Endothelial cell of umbilical vein (primary cell): ENCODE data around the gene ZAR1. TPM values are rescaled to one million over a fixed set of nuclear protein-coding genes. Genes with fewer than 3 reads are reported as not detected.

Source experiments
- BruUV-seq: library from RNA; stranded (reverse); fragments of 400-500 nt; replicated peaks from 2 replicates; lab custom pipeline; 2021; lab: Mats Ljungman, UMichigan
- CTCF ChIA-PET: fragments of 300-600, 350-600 bp; sonication (Branson Sonifier 250); formaldehyde crosslinking; loops from one replicate; lab custom pipeline; 2021; ENCODE audit warnings: antibody characterized with exemption, inconsistent platforms; lab: Charles Lee
- POLR2A ChIA-PET: fragments of 300-600, 350-600 bp; sonication (Branson Sonifier 250); formaldehyde crosslinking; loops from one replicate; lab custom pipeline; 2021; ENCODE audit warnings: antibody characterized with exemption, inconsistent platforms; lab: Charles Lee
- DNase-seq: peaks from one replicate; pipeline ENCODE4 v3.0.0-alpha.2; 2011; ENCODE audit warnings: low read depth, low spot score
- FAIRE-seq: peaks from 2 replicates; lab custom pipeline; 2011; peaks lifted over from hg19 to GRCh38; lab: Jason Lieb, UNC
- H2AFZ ChIP-seq: 2 replicates; pipeline ENCODE4 v1.6.0; 2012; ENCODE audit warnings: low read depth, low read length, control low read depth, inconsistent platforms
- H3K27ac ChIP-seq: 2 replicates; pipeline ENCODE4 v1.5.1; 2011; ENCODE audit warnings: low read depth, mild to moderate bottlenecking, control low read depth, low read length, moderate library complexity; ENCODE audit not compliant: insufficient read depth
- H3K27me3 ChIP-seq, 2 experiments: 2 replicates each; pipeline versions ENCODE4 v1.6.0 to v1.6.1; 2011; ENCODE audit warnings: low read length in 2 of 2, mixed read lengths in 1 of 2; ENCODE audit not compliant: control insufficient read depth in 2 of 2, insufficient read depth in 2 of 2
- H3K36me3 ChIP-seq, 2 experiments: 2 replicates in 1 of 2; 3 replicates in 1 of 2; pipeline ENCODE4 v1.5.1; 2011; ENCODE audit warnings: low read length in 2 of 2, mild to moderate bottlenecking in 1 of 2, moderate library complexity in 1 of 2; ENCODE audit not compliant: control insufficient read depth in 2 of 2, insufficient read depth in 2 of 2; ENCODE audit errors: extremely low read depth in 1 of 2
- H3K4me1 ChIP-seq: 3 replicates; pipeline ENCODE4 v1.5.1; 2011; ENCODE audit warnings: mild to moderate bottlenecking, low read length; ENCODE audit not compliant: control insufficient read depth, insufficient read depth; ENCODE audit errors: extremely low read depth
- H3K4me2 ChIP-seq: 2 replicates; pipeline ENCODE4 v1.6.1; 2011; ENCODE audit warnings: low read length, control low read depth, mixed read lengths; ENCODE audit not compliant: insufficient read depth
- H3K4me3 ChIP-seq, 3 experiments: fragments of 200-600 bp in 1 of 3; sonication (generic), shearing (Covaris generic) in 1 of 3; replicated peaks in 1 of 3; 2 replicates each; pipeline ENCODE4 v1.5.1; 2011 to 2016; ENCODE audit warnings: control low read depth in 3 of 3, low read length in 3 of 3, mild to moderate bottlenecking in 2 of 3, inconsistent platforms in 1 of 3, low read depth in 1 of 3, moderate library complexity in 1 of 3; ENCODE audit not compliant: insufficient read depth in 1 of 3
- H3K79me2 ChIP-seq: 2 replicates; pipeline ENCODE4 v1.6.0; 2012; ENCODE audit warnings: low read length, inconsistent platforms; ENCODE audit not compliant: control insufficient read depth, insufficient read depth
- H3K9ac ChIP-seq: replicated peaks from 2 replicates; pipeline ENCODE3; 2011; ENCODE audit warnings: low read length, control low read depth; ENCODE audit not compliant: insufficient read depth; ENCODE audit errors: extremely low read depth
- H3K9me1 ChIP-seq: replicated peaks from 3 replicates; pipeline ENCODE4 v1.6.0; 2011; ENCODE audit warnings: mild to moderate bottlenecking, low read length; ENCODE audit not compliant: control insufficient read depth, insufficient read depth; ENCODE audit errors: extremely low read depth
- H3K9me3 ChIP-seq: replicated peaks from 2 replicates; pipeline ENCODE4 v1.5.1; 2012; ENCODE audit warnings: low read length, inconsistent platforms; ENCODE audit not compliant: control insufficient read depth, insufficient read depth
- H4K20me1 ChIP-seq: replicated peaks from 2 replicates; pipeline ENCODE3; 2011; ENCODE audit warnings: mild to moderate bottlenecking, low read length; ENCODE audit not compliant: control insufficient read depth, insufficient read depth; ENCODE audit errors: extremely low read depth
- CTCF ChIP-seq, 2 donors: IDR thresholded peaks; 1 replicate in 1 of 2; 2 replicates in 1 of 2; pipeline ENCODE4 v1.5.1; 2011; ENCODE audit warnings: low read length in 2 of 2, mild to moderate bottlenecking in 2 of 2, moderate library complexity in 2 of 2, control low read depth in 1 of 2, inconsistent platforms in 1 of 2, low read depth in 1 of 2; ENCODE audit not compliant: insufficient read depth in 1 of 2; ENCODE audit errors: extremely low read depth in 1 of 2
- EZH2 ChIP-seq: IDR thresholded peaks from 2 replicates; pipeline ENCODE4 v1.6.1; 2012; ENCODE audit warnings: borderline replicate concordance, low read depth, mild to moderate bottlenecking, moderate library complexity, low read length, inconsistent platforms; ENCODE audit not compliant: severe bottlenecking
- FOS ChIP-seq: IDR thresholded peaks from 2 replicates; pipeline ENCODE4 v1.6.1; 2011; ENCODE audit warnings: mild to moderate bottlenecking, low read length, moderate library complexity, borderline replicate concordance; ENCODE audit not compliant: insufficient read depth
- GATA2 ChIP-seq: IDR thresholded peaks from 2 replicates; pipeline ENCODE4 v1.7.0; 2011; ENCODE audit warnings: low read depth, mild to moderate bottlenecking, moderate library complexity, mixed read lengths, low read length; ENCODE audit not compliant: insufficient read length, insufficient read depth
- JUN ChIP-seq: IDR thresholded peaks from 2 replicates; pipeline ENCODE4 v1.6.1; 2011; ENCODE audit warnings: borderline replicate concordance, low read depth; ENCODE audit not compliant: insufficient read length, insufficient read depth
- MYC ChIP-seq: IDR thresholded peaks from one replicate; pipeline ENCODE4 v1.6.1; 2011; ENCODE audit warnings: mild to moderate bottlenecking, low read depth, low read length
- POLR2A ChIP-seq: IDR thresholded peaks from 2 replicates; pipeline ENCODE4 v1.6.1; 2012; ENCODE audit warnings: low read depth, mild to moderate bottlenecking, control low read depth, low read length
- POLR2AphosphoS5 ChIP-seq: IDR thresholded peaks from 2 replicates; pipeline ENCODE4 v1.6.1; 2012; ENCODE audit warnings: low read depth, mild to moderate bottlenecking, control low read depth, low read length, moderate library complexity; ENCODE audit not compliant: insufficient read depth
- dilution Hi-C: fragments of 300-500 bp; cut with MboI; formaldehyde crosslinking; loops from one replicate; pipeline ENCODE4 v1.15.0; 2019; ENCODE audit warnings: low sequenced_read_pairs; ENCODE audit not compliant: extremely low pct_ligation_motif_present
- intact Hi-C: fragments of 100-400 bp; cut with micrococcal nuclease; formaldehyde crosslinking; loops from one replicate; pipeline ENCODE4 v1.10.0; 2022
- polyA plus RNA-seq, 4 experiments: library from polyadenylated mRNA; depleted of rRNA in 3 of 4; stranded (reverse) in 3 of 4; unstranded in 1 of 4; fragments of >200 nt; gene quantifications; 2 replicates each; pipeline versions ENCODE4 v1.2.1 to v1.2.3, GENCODE V29; 2011 to 2012; ENCODE audit warnings: missing spikeins in 1 of 4
- total RNA-seq: library from RNA; stranded (reverse); gene quantifications from 2 replicates; pipeline ENCODE4 v1.2.3, GENCODE V29; 2021
- TF ChIP-seq, protein P1 (sequence below): IDR thresholded peaks from 2 replicates; pipeline ENCODE4 v1.6.1; 2011; ENCODE audit not compliant: insufficient read depth, insufficient read length

ZAR1 gene
- total and polyA plus RNA-seq, 2 donors (not counting 3 experiments of a cell fraction or from before 2014, with no cell fraction given) = not detected

DNA sequence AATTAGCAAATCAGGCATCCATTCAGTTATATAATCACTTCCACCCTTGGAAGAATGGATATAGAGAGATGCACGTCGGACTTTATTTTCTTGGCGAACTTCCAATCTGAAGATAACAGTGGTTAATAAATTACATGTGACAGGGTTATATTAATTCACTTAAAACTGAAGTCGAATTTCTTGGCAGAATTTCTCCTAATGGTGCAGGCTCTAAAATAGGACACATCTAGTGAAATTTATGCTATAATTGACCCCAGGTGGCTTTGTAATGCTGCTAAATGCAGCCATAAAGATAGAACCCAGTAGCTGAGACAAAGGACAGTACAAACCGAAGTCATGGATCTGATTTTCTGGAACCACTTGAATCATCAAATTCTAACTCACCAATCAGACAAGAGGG, 27.7 kb upstream of the ZAR1 start:
- Histone ChIP-seq H3K27me3 (peaks cover 9 to 16% of the 10 kb centered on the region in 2 experiments), H3K4me1 (no peaks in the 10 kb centered on the region), H3K9me3 (no peaks in the 10 kb centered on the region), H3K36me3 (no peaks in the 10 kb centered on the region), H3K27ac (no peak overlapping the region), H3K9ac (no peak overlapping the region), H3K4me3 (no peak overlapping the region), H4K20me1 (no peaks in the 10 kb centered on the region), H3K9me1 (no peaks in the 10 kb centered on the region), H3K79me2 (no peaks in the 10 kb centered on the region), H2AFZ (no peak overlapping the region), H3K4me2 (no peak overlapping the region)
- intact Hi-C loops = no loop called here
- TF ChIP-seq POLR2A (no peak), CTCF (IDR thresholded peaks at IDR 0.05; ENCODE audit: extremely low read depth in 1 of 2, insufficient read depth in 1 of 2, low read depth in 1 of 2, low read length in 2 of 2) (no peak), FOS (no peak), POLR2AphosphoS5 (no peak), JUN (no peak), MYC (no peak), GATA2 (no peak), EZH2 (no peak)
- TF ChIP-seq, protein P1, sequence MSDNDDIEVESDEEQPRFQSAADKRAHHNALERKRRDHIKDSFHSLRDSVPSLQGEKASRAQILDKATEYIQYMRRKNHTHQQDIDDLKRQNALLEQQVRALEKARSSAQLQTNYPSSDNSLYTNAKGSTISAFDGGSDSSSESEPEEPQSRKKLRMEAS = no peak
- ChIA-PET POLR2A (no interaction called here), CTCF (interaction anchor here (0.8 kb wide), 1 partner anchor 55 kb away, joined by 3 read pairs; no protein-coding TSS in a partner anchor)
- FAIRE-seq (no peak), DNase-seq (no peak)
- dilution Hi-C loops = no loop called here
- BruUV-seq = no TSS peak
